Ovary (tissue), 1 donor: Measurements from ENCODE around the gene OPCML.

Source experiments
- EP300 ChIP-seq: sonication (generic); formaldehyde crosslinking; IDR thresholded peaks from one replicate; pipeline ENCODE4 v1.6.1; 2017; ENCODE audit warnings: antibody characterized with exemption
- POLR2A ChIP-seq: fragments of 450-650 bp; IDR thresholded peaks from one replicate; pipeline ENCODE4 v1.6.1; 2017; ENCODE audit warnings: antibody characterized with exemption, mild to moderate bottlenecking, moderate library complexity

- TF ChIP-seq POLR2A (no peak), EP300 (no peak)
Observed at GRCh38 chr11:133563505-133564025, 31.3 kb upstream of the OPCML start.
